H4 (cell line): ENCODE measurements around the gene TIMM50. TPM values are rescaled to one million over a fixed set of nuclear protein-coding genes. Genes with fewer than 3 reads are reported as not detected.
A peak's percentile ranks its signal among the peaks of the same experiment; 100 is the strongest.

Experiments
- DNase-seq: peaks from one replicate; pipeline ENCODE4 v3.0.0-alpha.2; 2015; ENCODE audit warnings: low spot score
- total RNA-seq: library from RNA; depleted of rRNA; stranded (reverse); fragments of >200 nt; shearing (Covaris generic); gene quantifications from 2 replicates; pipeline ENCODE4 v1.2.3, GENCODE V29; 2014

TIMM50 gene
- total RNA-seq, 1 experiment from 2014 or later = 122 TPM

DNA sequence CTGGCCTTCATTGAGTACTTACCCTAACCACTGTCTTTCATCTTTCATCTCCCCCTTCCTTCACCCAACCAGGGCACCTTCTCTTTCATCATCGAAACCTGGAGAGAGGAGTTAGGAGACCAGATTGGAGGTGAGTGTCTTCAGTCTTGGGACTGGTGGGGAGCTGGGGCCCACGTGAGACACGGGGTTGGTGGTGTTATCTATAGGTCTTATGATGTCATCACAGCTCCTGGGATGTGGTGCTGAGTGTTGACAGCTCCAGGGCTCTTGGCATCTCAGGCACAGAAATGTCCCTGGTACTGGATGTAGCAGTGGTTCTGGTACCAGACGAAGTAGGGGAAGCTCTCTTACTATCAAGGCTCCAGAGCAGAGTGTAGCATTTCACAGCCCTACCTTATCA is 19.9 kb downstream of the TIMM50 start:
- no peak for DNase-seq

DNA sequence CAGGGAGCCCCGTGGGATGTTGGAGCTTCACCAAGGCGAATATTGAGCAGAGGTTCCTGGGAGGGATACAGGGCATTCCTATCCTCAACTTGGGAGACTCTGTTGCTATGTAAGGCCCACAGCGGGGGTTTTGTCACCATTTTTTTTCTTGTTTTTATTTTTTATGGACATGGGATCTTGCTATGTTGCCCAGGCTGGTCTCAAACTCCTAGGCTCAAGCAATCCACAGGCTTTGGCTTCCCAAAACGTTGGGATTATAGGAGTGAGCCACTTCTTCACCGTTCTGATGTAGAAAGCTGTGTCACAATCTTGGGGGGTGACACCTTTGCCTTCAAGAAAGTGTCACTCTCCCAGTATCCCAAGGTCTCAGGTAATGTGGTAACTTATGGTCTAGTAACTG is 20.7 kb downstream of the TIMM50 start:
- DNase-seq = no peak

DNA sequence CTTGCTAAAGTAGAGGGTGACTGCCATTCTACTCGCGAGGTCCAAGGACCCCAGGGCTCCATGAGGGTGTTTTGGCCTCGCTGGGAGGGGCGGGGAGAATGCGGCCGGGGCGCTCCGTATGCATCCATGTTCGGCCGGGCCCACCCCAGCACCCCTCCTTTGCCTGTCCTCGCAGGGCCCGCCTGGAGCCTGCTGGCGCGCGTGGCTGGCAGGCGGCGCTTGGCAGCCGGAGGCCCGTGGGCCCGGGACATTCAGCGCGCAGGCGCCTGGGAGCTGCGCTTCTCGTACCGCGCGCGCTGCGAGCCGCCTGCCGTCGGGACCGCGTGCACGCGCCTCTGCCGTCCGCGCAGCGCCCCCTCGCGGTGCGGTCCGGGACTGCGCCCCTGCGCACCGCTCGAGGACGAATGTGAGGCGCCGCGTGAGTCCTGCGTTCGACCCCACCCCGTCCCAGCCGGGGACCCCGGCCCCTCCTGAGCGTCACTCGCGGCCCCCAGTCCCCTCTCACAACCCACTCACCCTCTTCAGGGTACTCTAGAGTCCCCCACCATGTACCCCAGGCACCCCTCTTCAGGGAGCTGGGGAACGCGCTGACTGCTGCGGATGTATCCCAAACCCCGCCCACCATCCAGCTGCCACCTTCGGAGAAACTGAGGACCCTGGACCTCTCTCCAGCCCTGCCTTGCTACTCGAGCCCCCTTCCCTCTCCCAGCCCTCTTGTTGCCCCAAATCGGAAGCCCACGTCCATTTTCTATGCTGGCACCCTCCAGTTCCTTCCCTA is 22.2 kb downstream of the TIMM50 start:
- peak; percentile 43 for DNase-seq

DNA sequence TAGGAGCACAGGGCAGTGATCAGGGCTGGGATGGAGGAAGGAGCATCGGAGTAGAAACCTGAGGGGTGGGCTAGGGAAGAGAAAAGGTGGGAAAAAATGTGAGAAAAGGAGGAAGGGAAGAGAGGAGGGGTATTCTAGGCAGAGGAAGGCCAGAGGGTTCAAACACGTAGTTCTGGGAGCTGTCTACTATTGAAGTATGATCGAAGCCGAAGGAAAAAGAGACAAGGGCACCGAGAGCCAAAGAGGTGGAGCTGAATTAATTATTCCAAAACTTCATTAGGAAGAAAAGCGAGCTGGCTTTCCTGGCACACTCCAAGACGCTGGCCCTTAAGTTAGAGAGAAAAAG is 25.9 kb downstream of the TIMM50 start:
- DNase-seq = no peak

DNA sequence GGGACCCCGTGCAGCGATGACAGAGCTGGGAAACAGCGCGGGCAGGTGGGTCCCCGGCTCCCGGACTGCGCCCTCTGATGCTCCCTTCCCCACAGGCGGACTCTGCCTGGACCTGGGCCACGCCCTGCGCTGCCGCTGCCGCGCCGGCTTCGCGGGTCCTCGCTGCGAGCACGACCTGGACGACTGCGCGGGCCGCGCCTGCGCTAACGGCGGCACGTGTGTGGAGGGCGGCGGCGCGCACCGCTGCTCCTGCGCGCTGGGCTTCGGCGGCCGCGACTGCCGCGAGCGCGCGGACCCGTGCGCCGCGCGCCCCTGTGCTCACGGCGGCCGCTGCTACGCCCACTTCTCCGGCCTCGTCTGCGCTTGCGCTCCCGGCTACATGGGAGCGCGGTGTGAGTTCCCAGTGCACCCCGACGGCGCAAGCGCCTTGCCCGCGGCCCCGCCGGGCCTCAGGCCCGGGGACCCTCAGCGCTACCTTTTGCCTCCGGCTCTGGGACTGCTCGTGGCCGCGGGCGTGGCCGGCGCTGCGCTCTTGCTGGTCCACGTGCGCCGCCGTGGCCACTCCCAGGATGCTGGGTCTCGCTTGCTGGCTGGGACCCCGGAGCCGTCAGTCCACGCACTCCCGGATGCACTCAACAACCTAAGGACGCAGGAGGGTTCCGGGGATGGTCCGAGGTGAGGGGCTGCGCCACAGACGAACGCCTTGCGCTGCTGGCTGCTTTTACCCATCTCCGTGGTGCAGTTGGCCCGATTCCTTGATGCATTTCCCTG is 26.5 kb downstream of the TIMM50 start:
- DNase-seq = peak; percentile 45

DNA sequence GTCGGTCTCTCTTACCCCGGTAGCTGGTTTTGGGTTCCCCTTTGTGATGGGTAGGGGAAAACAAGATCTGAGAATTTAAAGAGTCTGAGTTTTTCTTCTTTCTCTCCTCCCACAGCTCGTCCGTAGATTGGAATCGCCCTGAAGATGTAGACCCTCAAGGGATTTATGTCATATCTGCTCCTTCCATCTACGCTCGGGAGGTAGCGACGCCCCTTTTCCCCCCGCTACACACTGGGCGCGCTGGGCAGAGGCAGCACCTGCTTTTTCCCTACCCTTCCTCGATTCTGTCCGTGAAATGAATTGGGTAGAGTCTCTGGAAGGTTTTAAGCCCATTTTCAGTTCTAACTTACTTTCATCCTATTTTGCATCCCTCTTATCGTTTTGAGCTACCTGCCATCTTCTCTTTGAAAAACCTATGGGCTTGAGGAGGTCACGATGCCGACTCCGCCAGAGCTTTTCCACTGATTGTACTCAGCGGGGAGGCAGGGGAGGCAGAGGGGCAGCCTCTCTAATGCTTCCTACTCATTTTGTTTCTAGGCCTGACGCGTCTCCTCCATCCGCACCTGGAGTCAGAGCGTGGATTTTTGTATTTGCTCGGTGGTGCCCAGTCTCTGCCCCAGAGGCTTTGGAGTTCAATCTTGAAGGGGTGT is 27.2 kb downstream of the TIMM50 start:
- DNase-seq = no peak

DNA sequence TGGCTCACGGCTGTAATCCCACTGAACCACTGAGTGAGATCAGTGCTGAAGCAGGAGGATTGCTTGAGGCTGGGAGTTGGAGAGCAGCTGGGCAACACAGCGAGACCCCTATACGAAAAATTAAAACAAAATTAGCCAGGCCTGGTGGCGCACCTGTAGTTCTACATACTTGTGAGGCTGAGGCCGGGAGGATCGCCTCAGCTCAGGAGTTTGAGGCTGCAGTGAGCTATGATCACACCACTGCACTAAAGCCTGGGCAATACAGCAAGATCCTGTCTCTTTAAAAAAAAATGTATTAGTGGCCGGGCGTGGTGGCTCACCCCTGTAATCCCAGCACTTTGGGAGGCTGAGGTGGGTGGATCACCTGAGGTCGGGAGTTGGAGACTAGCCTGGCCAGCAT is 28.0 kb downstream of the TIMM50 start:
- no peak for DNase-seq

DNA sequence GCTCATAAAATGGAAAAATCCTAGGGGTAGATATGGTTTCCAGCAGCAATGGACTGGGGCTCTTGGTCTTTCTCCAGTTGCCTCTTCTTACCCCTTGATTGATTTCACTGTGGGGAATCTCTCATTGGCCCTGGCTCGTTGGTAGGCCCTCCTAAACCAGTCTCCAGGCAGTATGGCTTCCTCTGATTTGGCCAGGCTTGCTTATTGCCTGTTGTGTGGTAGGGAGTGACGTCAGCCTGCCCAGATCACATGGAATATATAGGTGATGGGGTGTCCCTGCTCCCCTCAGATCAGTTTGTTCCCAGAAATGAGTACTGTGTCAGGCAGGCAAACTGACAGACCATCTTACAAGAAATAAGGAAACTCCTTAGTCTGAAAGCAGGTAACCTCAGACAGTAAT is 28.6 kb downstream of the TIMM50 start:
- DNase-seq = no peak

DNA sequence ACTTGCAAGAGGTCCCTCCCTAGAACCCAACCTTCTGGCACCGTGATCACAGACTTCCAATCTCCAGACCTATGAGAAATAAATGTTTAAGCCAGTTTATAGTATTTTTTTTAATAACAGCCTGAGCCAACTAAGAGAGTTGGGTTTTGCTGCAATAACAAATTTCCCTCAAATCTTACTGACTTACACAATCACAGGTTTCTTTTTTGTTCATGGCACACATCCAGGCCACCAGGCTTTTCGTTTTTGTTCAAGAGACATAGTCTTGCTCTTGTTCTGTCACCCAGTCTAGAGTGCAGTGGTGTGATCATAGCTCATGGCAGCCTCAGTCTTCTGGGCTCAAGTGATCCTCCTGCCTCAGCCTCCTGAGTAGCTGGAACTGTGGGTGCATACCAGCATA is 32.4 kb downstream of the TIMM50 start:
- no peak for DNase-seq

DNA sequence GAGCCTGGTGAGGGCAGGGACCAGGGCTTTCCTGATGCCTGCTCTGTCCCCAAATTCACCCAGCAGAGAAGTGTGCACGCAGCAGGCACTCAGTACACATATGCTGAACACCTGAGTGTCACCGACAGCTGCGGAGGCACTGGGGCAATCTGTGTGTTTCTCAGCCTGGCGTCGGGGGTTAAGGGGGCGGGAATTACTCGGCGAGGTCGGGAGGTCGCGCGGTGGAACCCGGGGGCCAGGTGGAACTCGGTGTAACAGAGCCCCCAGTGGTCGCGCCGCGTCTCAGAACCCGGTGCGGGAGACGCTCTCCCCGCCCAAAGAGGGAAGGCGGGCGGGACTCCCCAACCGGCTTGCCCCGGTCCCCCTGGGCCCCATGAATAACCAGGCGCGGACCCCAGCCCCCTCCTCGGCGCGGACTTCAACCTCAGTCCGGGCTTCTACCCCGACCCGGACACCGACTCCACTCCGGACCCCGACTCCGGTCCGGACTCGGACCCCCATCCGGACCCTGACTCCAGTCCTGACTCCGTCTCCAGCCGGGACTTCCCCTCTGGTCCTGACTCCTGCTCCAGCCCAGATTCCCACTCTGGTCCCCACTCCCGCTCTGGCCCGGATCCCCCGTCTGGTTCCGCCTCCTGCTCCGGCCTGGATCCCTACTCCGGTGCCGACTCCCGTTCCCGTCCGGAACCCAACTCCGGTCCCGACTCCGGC is 34.4 kb downstream of the TIMM50 start, which contains the start of gene SELENOV:
TSS of gene SELENOV (plus strand) at position 300 of the 711 bp plus-strand sequence. CDS start at position 374, 74 bp downstream.
- DNase-seq = no peak

DNA sequence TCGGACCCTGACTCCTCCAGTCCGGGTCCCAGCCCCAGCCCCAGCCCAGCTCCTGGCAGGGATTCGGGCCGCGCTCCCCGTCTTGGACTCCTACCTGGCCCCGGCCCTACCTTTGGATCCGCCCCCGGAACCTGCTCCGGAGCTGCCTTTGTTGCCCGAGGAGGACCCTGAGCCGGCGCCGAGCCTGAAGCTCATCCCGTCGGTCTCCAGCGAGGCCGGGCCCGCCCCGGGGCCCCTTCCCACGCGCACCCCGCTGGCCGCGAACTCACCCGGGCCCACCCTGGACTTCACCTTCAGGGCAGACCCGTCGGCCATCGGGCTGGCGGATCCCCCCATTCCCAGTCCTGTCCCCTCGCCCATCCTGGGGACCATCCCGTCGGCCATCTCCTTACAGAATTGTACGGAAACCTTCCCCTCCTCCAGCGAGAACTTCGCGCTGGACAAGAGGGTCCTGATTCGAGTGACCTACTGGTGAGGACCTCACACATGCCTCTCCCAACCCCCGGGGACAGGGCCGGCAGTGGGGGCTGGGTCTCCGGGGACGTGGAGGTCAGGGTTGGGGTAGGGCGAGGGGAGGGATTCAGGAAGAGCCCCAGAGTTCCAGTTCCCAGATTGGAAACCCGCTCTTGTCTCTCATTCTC is 35.0 kb downstream of the TIMM50 start:
- no peak for DNase-seq

DNA sequence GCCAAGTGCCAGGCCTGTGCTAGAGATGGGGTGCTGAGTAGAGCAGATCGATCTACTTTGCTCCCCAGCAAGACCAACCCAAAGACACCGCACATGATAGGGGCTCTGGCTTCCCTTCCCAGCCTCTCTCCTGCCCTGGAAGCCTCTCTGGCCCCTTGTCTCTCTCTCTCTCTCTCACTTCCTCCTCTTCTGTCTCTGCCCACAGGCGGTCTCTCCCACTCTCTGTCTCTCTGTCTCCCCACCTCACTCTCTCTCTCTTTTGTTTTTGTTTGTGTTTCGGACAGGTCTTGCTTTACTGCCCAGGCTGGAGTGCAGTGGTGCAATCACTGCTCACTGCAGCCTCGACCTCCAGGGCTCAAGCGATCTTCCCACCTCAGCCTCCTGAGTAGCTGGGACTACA is 35.6 kb downstream of the TIMM50 start:
- DNase-seq = no peak

DNA sequence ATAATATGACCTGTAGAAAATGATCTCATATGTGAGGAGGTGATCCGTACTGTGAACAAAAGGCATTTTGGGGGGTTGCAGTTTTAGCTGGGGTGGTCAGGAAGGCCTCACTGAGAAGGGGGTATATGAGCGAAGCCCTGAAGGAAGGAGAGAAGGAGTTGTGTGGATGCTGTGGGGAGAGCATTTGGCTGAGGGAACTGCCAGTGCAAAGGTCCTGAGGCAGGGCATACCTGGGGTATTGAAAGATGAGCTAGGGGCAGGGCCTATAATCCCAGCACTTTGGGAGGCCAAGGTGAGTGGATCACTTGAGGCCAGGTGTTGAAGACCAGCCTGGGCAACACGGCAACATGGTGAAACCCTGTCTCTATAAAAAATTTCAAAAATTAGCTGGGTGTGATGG is 36.8 kb downstream of the TIMM50 start:
- no peak for DNase-seq

DNA sequence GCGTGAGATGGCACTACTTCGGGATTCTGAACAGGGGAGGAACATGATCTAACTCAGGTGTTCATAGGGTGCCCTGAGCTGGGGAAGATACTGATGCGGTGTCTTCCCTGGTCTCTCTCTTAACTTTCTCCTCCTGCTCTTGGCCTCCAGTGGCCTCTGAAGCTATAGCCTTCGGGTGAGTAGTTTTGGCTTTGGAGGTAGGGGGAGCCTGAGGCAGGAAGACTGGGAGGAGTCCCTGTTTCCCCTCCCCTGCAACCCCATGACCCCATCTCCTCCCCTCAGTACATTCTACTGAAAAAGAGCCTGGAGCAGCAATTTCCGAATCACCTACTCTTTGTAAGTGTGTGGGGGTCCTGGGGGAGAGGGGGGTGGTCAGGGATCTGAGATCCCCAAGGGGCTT is 37.8 kb downstream of the TIMM50 start:
- no peak for DNase-seq

DNA sequence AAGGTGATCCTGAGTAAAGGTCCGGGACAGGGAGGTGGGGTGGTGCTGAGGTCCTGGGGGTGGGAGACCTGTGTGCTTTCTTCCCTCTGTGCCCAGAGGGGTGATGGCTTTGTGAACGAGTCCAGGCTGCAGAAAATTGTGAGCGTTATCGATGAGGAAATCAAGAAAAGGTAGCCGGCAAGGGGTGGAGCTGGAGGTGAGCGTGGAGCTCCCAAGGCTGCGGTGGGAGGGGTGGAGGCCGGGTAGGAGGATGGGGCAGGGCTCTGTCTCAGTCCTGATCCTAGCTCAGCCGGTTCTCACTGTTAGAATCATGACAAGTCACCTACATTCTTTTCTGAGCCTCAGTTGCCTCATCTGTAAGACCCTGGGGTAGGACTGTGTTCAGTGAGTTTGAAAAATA is 38.3 kb downstream of the TIMM50 start:
- DNase-seq = no peak

DNA sequence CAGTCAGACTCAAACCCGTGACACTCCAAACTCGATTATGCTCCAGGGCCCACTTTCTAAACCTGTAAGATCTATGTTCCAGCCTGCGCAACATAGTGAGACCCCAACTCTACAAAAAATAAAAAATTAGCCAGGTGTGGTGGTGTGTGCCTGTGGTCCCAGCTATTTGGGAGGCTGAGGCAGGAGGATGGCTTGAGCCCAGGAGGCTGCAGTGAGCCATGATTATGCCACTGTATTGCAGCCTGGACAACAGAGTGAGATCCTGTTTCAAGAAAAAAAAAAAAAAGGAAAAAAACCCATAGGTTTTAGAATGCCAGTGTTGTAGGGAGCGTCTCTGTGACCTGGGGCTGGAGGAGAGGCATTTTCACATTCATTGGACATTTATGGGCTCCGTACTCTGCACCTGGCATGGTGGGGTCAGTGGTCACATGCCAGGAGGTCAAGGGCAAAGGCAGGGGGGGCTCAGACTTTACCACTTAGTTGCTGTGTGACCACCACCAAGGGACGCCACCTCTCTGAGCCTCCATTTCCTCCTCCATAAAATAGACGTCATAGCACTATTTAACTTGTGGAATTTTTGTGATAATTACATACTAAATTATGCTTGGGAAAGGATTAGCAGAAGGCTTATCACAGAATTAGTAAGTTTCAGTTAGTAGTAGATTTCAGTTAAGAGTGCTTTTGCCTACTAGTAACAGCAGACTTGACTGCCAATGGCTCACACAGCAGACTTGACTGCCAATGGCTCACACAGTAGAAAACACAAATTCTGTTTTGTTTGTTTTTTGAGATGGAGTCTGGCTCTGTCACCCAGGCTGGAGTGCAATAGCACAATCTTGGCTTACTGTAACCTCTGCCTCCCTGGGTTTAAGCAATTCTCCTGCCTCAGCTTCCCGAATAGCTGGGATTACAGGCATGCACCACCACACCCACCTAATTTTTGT is 40.2 kb downstream of the TIMM50 start:
- DNase-seq = no peak

DNA sequence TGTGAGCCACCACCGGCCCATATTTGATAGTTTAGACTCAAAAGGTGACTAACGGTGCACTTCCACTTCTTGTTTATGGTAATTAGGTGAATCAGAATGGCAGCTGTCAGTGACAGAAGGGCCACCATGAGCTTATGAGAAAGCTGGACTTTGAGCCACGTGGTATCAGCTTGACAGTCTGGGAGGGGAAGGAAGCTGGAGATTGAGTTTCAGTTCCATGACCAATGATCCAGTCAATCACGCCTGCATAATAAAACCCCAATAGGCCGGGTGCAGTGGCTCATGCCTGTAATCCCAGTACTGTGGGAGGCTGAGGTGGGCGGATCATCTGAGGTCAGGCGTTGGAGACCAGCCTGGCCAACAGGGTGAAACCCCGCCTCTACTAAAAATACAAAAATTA is 43.9 kb downstream of the TIMM50 start:
- no peak for DNase-seq

DNA sequence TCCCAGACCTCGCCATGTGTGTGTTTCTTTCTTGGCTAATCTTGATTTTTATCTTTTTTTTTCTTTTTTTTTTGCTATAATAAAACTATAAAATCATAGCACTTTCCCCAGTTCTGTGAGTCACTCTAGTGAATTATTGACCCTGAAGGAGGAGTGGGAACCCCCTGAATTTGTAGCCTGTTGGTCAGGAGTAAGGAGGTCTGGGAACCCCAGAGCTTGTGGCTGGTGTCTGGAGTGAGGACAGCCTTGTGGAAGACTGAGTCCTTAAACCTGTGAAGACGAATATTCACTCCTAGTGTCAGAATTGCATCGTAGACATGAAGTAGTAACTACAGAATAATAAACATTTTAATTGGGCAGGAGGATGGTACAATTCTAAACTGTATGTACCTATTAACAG is 44.6 kb downstream of the TIMM50 start:
- DNase-seq = no peak

DNA sequence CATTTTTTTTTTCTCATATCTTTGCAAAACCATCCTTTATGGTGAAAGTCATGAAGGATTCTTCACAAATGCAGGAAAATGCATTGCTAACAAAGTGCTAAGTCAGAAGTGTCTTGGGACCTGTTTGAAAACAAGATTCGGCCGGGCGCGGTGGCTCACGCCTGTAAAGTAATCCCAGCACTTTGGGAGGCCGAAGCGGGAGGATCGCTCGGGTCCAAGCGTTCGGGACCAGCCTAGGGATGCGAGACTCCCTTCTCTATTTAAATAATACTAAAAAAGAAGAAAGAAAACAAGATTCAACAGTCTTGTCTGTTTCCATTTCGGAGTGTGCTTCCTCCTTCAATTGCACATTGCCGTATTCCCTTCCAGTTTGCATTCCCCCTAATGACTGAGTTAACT is 51.2 kb downstream of the TIMM50 start:
- DNase-seq = no peak

DNA sequence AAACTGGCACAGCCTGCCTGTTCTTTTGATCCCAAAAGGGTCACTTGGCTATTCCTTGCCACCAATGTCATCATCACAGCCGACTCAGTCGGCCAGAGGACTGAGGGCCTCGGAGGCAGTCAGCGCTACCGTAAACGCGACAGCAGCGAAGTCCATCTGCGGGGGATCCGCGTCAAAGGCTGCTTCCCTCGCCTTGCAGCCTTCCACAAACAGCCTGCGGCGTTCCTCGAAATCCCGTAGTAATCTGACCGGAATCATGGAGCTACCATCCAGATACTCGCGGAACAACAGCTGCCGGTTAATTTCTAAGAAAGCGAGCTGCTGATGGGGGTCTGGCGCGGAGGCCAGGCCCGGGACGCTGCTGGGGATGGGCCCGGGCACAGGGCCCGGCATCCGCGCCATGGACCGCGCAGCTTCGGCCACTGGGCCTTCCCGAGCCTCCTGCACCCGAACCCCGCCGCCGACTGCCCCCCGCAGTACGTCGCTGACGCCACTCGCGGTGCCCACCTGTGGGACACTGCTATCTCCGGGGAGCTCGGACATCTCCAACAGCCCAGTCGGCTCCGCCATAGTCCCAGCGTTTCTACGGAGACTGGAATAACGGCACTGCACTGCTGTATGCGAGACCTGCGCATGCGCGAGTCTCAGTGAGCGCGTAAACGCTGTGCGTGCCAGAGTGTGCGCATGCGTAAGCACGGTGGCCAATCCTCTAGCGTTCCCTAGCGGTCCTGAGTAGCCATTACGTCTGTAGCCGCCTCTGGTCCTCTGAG is 51.8 kb downstream of the TIMM50 start, which contains the start of gene EID2B:
TSS of gene EID2B (minus strand) at position 620 of the 770 bp plus-strand sequence. CDS start at position 570, 50 bp downstream.
- DNase-seq = peak; percentile 93
